Subcutaneous adipose tissue (tissue), 4 donors: ENCODE data around the gene MDFIC. TPM values are rescaled to one million over a fixed set of nuclear protein-coding genes. Genes with fewer than 3 reads are reported as not detected.

ENCODE experiments used
- CTCF ChIP-seq: fragments of 450-650 bp; IDR thresholded peaks from one replicate; pipeline ENCODE4 v1.5.1; 2016; ENCODE audit warnings: low read depth, mild to moderate bottlenecking, control low read depth, antibody characterized with exemption, moderate library complexity
- total RNA-seq, 4 donors: library from RNA; depleted of rRNA; stranded (reverse); fragments of >200 nt; gene quantifications; one replicate each; pipeline ENCODE4 v1.1.0, GENCODE V29; 2016

MDFIC gene
- total RNA-seq, 4 donors from 2014 or later = 104 to 132 (median 123) TPM

GRCh38 chr7:115023219-115023618 is 101.3 kb downstream of the MDFIC start:
- no peak for TF ChIP-seq CTCF

- TF ChIP-seq CTCF = no peak
These were observed 102.4 kb downstream of the MDFIC start for GRCh38 chr7:115024276-115024675.

- TF ChIP-seq CTCF = no peak
These were observed 111.1 kb downstream of the MDFIC start for GRCh38 chr7:115032715-115033703.

GRCh38 chr7:115033917-115034459 is 112.1 kb downstream of the MDFIC start:
- no peak for TF ChIP-seq CTCF

- TF ChIP-seq CTCF = no peak
These were observed 112.6 kb downstream of the MDFIC start for GRCh38 chr7:115034515-115034914.

- no peak for TF ChIP-seq CTCF
These were observed 115.4 kb downstream of the MDFIC start for GRCh38 chr7:115037128-115037802.

GRCh38 chr7:115038158-115038557 is 116.3 kb downstream of the MDFIC start:
- TF ChIP-seq CTCF = no peak
